GM23338 (cell line): ENCODE data around the gene PDE10A.

ENCODE experiments used
- CREB1 ChIP-seq: fragments of 250-450 bp; sonication (Bioruptor Pico); IDR thresholded peaks from 2 replicates; pipeline ENCODE4 v1.5.0; 2020; ENCODE audit warnings: low read depth, mild to moderate bottlenecking, moderate library complexity
- CTCF ChIP-seq, 2 experiments: fragments of 200-600 bp in 1 of 2; sonication (generic) in 1 of 2; conservative IDR thresholded peaks; 2 replicates each; pipeline versions ENCODE4 v1.5.1 to v1.6.1; 2016 to 2017; ENCODE audit warnings: antibody characterized with exemption in 2 of 2, low read depth in 2 of 2, mild to moderate bottlenecking in 2 of 2, moderate library complexity in 1 of 2
- ETS1 ChIP-seq: IDR thresholded peaks from 2 replicates; pipeline ENCODE4 v1.6.1; 2016; ENCODE audit warnings: antibody characterized with exemption
- EZH2 ChIP-seq: fragments of 200-600 bp; sonication (generic); IDR thresholded peaks from one replicate; pipeline ENCODE4 v1.8.0; 2017; ENCODE audit warnings: antibody characterized with exemption, mild to moderate bottlenecking, low read depth; ENCODE audit not compliant: unreplicated experiment
- EZH2phosphoT487 ChIP-seq: fragments of 200-600 bp; sonication (generic); IDR thresholded peaks from one replicate; pipeline ENCODE4 v1.8.1; 2018; ENCODE audit warnings: antibody characterized with exemption; ENCODE audit not compliant: unreplicated experiment
- JUNB ChIP-seq: IDR thresholded peaks from one replicate; pipeline ENCODE4 v1.6.1; 2016; ENCODE audit warnings: antibody characterized with exemption; ENCODE audit not compliant: unreplicated experiment
- NANOG ChIP-seq: IDR thresholded peaks from 2 replicates; pipeline ENCODE4 v1.6.1; 2016; ENCODE audit warnings: antibody characterized with exemption, borderline replicate concordance
- POLR2AphosphoS5 ChIP-seq: IDR thresholded peaks from 2 replicates; pipeline ENCODE4 v1.6.1; 2016; ENCODE audit warnings: antibody characterized with exemption, low read depth
- REST ChIP-seq: IDR thresholded peaks from one replicate; pipeline ENCODE4 v1.6.1; 2018; ENCODE audit warnings: antibody characterized with exemption; ENCODE audit not compliant: unreplicated experiment
- STAT1 ChIP-seq: IDR thresholded peaks from one replicate; pipeline ENCODE4 v1.6.1; 2016; ENCODE audit warnings: antibody characterized with exemption; ENCODE audit not compliant: unreplicated experiment
- ZNF114 ChIP-seq: fragments of 250-450 bp; sonication (Bioruptor Pico); IDR thresholded peaks from 2 replicates; pipeline ENCODE4 v1.5.0; 2020; ENCODE audit warnings: mild to moderate bottlenecking, moderate library complexity
- ZNF331 ChIP-seq: fragments of 250-450 bp; sonication (Bioruptor Pico); IDR thresholded peaks from 2 replicates; pipeline ENCODE4 v1.5.0; 2020; ENCODE audit warnings: low read depth, mild to moderate bottlenecking, moderate library complexity

- TF ChIP-seq CTCF (conservative IDR thresholded peaks at IDR 0.05; ENCODE audit: low read depth in 2 of 2) (no peak), CREB1 (CRISPR knock-in tag) (no peak), JUNB (no peak), EZH2phosphoT487 (no peak), EZH2 (no peak), POLR2AphosphoS5 (no peak), REST (no peak), STAT1 (no peak), ETS1 (no peak), ZNF331 (CRISPR knock-in tag) (no peak), NANOG (no peak), ZNF114 (CRISPR knock-in tag) (no peak)
These were observed 45.5 kb downstream of the PDE10A start for GRCh38 chr6:165617528-165617927.
